DMS 273 (cell line): ENCODE data around the gene DUS2.
A peak's percentile ranks its signal among the peaks of the same experiment; 100 is the strongest.
"Not testable (repeated sequence)": the region's sequence is repeated elsewhere in the genome, so short reads cannot be mapped to it uniquely, and the experiment has no call there.

Experiments
- DNase-seq: peaks from one replicate; lab custom pipeline; 2025; ENCODE audit not compliant: unreplicated experiment; lab: John Stamatoyannopoulos, UW

DUS2 gene

GRCh38 chr16:67998231-67998778 is 24.8 kb upstream of the DUS2 start:
- DNase-seq = not testable (repeated sequence)

DNA sequence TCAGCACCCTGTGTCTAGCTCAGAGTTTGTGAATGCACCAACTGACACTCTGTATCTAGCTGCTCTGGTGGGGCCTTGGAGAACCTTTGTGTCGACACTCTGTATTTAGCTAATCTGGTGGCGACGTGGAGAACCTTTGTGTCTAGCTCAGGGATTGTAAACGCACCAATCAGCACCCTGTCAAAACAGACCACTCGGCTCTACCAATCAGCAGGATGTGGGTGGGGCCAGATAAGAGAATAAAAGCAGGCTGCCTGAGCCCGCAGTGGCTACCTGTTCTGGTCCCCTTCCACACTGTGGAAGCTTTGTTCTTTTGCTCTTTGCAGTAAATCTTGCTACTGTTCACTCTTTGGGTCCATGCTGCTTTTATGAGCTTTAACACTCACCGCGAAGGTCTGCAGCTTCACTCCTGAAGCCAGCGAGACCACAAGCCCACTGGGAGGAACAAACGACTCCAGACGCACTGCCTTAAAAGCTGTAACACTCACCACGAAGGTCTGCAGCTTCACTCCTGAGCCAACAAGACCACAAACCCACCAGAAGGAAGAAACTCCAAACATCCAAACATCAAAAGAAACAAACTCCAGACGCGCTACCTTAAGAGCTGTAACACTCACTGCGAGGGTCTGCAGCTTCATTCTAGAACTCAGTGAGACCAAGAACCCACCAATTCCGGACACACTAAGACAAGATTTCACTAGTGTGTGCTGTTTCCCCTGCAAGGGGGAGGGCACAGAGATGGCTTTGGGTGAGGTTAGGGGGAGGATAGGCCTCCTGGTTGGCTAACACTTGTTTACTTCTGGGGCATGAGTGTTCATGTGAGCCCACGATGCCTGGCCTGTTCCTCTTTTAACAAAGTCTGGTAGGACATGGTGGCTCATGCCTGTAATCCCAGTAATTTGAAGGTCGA is 24.1 kb upstream of the DUS2 start, which contains the start of gene DPEP2:
TSS of gene DPEP2 (minus strand) at position 706 of the 910 bp plus-strand sequence. CDS start 6,272 bp downstream, outside the sequence.
- DNase-seq = not testable (repeated sequence)

GRCh38 chr16:67999985-68000384 is 23.1 kb upstream of the DUS2 start:
- no peak for DNase-seq

DNA sequence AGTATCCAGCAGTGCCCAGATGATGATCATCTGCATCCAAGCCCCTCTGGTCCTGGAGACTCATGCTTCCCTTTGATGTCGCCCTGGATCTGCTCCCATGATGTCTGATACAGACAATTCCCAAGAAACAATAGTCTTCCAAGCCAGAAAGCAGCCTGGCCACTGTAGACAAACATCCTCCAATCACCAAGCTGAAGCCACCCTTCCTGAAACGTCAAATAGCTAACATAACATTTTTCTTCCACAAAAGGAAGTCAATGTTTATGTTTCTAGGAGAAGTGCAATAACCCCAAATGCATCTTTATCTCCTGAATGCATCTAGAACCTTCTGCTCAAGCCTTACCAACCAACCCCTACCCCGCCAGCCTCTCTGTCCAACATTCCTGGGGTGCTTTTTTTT is 22.6 kb upstream of the DUS2 start:
- DNase-seq = no peak

DNA sequence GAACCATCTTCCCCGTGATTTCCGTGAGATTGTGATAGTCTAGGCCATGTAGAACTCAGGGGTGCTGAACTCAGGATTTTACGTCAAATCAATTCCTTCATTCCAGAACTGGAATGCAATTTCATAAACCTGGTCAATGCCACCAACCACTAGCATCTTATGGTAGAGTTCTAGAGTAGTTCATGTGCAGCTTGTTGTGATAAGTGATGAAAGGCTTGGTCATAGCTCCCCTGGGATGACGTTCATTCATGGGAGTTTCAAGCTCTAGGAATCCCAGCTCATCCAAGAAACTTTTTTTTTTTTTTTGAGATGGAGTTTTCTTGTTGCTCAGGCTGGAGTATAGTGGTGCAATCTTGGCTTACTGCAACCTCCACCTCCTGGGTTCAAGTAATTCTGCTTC is 20.1 kb upstream of the DUS2 start:
- no peak for DNase-seq

DNA sequence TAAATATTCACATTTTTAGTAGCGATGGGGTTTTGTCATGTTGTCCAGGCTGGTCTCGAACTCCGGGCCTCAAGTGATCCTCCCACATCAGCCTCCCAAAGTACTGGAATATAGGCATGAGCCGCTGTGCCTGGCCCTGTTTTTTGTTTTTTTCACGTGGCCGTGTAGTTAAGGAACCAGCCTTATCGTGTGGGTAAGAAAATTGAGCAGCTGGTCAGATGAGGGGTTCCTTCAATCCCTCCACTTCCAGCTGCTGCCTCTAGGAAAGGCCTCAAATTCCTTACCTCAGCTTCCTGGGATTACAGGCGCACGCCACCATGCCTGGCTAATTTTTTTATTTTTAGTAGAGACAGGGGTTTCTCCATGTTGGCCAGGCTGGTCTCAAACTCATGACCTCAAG is 17.9 kb upstream of the DUS2 start:
- DNase-seq = no peak

- DNase-seq = no peak
Measured at GRCh38 chr16:68005786-68006286, 17.2 kb upstream of the DUS2 start.

- no peak for DNase-seq
Measured at GRCh38 chr16:68009157-68009735, 13.8 kb upstream of the DUS2 start.

- not testable (repeated sequence) for DNase-seq
Measured at GRCh38 chr16:68009872-68010271, 13.2 kb upstream of the DUS2 start.

DNA sequence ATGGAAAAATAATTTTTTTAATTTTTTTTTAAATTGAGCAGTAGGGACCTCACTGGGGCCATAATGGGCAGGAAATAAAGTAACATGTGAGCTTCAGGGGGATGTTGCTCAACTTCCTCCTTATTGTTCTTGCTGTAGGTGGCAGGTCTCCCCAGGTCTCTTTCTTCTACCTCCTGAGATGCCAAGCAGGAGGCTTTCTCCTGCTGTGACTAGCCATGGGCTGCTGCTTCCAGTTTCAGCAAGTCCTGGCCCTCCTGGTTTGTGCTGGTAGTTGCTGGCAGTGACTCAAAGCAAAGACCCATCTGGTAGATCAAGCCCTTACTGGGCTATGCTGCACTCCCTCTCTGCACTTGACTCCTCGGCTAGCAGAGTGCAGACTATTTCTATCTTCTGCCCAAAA is 9.6 kb upstream of the DUS2 start:
- DNase-seq = peak; percentile 57

DNA sequence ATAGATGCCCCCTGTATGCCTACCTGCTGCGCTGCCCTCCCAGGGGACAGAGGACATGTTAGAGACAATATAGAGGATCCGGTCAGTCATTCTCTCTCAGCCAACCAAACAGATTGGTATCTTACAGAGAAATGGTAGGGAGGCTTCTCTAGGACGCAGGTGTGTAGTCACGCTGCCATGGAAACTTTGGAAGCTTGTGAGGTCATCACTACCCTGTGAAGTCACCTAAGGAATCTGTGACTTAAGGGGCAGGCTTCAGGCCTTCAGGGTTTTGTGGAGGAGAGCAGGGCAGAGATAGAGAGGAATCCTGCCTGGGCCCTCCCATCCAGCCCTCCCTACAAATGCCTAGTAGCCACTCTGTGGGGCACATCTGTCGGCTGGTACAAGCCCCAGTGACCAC is 7.4 kb upstream of the DUS2 start, which contains the start of gene DPEP2NB:
TSS of gene DPEP2NB (minus strand) at position 231 of the 400 bp plus-strand sequence. CDS start at position 90, 141 bp downstream.
- DNase-seq = no peak

DNA sequence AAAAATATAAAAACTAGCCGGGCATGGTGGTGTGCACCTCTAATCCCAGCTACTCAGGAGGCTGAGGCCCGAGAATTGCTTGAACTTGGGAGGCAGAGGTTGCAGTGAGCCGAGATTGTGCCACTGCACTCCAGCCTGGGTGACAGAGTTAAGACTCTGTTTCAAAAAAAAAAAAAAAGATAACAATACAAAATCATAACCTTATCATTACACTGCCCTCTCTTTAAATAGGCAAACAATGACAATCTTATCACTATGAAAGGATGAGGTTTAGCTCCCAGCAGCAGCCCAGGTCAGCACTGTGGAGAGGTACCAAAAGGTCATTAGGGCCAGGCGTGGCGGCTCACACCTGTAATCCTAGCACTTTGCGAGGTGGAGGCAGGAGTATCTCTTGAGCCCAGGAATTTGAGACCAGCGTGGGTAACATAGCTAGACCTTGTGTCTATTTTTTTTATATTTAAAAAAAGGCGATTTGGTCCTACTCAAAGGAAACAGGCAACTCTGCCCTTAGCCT is 3.9 kb upstream of the DUS2 start:
- no peak for DNase-seq

DNA sequence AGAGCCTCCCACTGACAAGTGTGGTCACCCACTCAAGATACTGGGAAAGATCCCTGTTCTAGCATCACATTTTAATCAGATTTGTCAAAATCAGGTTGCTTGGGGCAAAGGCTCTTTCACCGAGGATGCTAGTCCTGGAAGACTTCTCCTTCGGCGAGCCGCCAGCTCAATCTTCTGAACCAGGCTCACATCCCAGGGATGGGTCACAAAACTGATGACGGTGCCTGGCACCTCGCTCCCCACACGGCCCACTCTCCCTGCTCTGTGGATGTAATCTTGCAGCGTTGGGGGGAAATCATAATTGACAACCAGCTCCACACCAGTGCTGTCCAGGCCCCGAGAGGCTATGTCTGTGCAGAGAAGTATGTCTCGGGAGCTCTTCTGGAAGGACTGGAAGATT is 1.6 kb upstream of the DUS2 start:
- DNase-seq = no peak

DNA sequence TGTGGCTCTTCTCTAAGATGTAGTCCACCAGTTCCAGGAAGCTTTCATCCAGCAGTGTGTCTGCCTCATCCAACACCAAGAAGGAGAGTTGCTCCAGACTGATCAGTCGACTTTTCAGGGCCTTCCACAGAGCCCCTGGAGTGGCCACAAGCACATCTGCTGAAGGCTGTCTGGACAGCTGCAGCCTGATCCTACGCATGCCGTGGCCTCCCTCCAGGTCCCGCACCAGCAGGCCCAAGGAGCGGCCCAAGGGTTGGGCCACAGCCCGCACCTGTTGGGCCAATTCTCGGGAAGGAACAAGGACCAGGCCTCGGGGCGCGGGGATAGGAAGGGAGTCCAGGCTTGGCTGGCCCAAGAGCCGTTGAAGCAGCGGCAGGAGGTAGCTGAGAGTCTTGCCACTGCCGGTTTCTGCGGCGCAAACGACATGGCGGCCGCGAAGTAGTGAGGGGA is 781 bp upstream of the DUS2 start:
- DNase-seq = peak; percentile 61

- DNase-seq = no peak
Measured at GRCh38 chr16:68028996-68029395, 5.9 kb downstream of the DUS2 start.

GRCh38 chr16:68030108-68030507 is 7.0 kb downstream of the DUS2 start:
- not testable (repeated sequence) for DNase-seq

DNA sequence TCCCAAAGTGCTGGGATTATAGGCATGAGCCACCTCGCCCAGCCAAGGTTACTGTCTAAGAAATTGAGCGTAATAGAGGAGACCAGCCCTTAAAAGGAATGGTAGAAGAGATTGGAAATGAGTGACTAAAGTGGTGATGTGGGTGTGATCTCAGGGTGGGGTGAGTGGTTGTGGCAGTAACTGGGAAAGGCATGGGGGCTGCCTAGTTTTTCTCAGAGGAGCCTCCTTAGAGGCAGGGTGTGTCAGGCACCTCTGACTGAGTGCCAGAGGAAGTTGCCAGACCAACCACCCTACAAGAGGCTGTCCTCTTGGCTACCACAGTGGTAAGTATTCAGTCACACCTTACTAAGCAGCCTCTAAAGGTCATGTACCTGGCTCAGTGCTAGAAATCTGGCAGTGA is 8.9 kb downstream of the DUS2 start:
- DNase-seq = no peak

DNA sequence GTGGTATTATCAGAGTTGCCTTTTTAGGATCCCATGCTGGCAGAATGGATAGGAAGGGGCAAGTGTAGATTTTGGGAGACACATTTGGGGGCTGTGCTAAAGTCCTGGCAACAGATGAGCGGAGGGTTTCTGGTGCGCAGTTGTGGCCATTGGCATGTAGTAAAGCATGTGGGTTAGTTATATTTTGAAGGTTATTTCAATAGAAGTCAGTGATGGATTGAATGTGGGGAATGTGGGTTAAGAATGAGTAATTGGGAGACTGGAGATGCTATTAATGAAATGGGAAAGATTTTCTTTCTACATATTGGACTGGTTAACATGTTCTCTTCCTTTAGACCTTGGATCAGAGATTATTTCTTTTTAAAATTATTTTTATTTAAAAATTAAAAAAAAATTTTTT is 10.0 kb downstream of the DUS2 start:
- no peak for DNase-seq

DNA sequence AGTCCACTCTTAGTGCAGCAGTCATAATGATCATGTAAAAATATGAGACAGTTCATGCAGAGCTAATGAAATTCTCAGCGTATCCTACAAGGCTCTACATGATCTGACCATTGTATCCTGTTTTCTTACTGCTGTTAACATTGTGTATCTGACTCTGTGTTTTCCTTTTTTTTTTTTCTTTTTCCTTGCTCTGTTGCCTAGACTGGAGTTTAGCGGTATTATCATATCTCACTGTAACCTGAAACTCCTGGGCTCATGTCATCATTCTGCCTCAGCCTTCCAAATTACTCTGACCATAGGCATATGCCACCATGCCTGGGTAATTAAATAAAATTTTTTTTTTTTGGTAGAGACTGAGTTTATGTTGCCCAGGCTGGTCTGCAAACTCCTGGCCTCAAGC is 12.1 kb downstream of the DUS2 start:
- peak; percentile 61 for DNase-seq

DNA sequence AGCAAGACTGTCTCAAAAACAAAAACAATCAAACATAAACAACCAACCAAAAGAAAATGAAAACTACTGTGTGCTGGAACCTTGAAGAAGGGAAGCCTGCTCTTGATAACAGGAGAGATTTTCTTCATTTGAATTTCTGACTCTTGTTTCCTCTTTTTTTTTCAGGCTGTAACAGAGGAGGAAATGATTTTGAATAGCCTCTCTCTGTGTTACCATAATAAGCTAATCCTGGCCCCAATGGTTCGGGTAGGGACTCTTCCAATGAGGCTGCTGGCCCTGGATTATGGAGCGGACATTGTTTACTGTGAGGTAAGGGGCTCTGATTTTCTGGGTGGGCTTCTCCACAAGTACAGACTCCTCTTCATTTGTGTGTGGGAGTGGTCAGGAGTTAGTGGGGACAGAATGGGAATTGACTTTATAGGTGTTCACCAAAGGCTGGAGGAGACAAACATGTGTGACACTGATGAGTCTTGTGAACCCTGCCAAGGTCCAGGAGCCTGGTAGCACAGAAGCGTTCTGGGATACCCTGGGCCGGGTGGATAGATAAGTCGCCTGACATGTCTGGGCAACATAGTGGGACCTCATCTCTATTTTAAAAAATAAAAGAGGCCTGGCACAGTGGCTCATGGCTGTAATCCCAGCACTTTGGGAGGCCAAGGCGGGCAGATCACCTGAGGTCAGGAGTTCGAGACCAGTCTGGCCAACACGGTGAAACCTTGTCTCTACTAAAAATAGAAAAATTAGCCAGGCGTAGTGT is 14.9 kb downstream of the DUS2 start:
- DNase-seq = no peak
